Peyer's patch (tissue), 4 donors: ENCODE results near the gene PTPRE. TPM values are rescaled to one million over a fixed set of nuclear protein-coding genes. Genes with fewer than 3 reads are reported as not detected.

ENCODE experiments used
- DNase-seq, 3 donors: peaks; one replicate each; pipeline ENCODE4 v3.0.0-alpha.2; 2017 to 2019
- H3K27ac ChIP-seq, 4 donors: fragments of 200-600 bp; sonication (generic); one replicate each; pipeline ENCODE4 v1.5.1; 2016 to 2019
- H3K27me3 ChIP-seq, 2 donors: fragments of 200-600 bp; sonication (generic); one replicate each; pipeline ENCODE4 v1.5.1; 2019
- H3K36me3 ChIP-seq, 3 donors: fragments of 200-600 bp; sonication (generic); one replicate each; pipeline ENCODE4 v1.5.1; 2016 to 2019
- H3K4me1 ChIP-seq, 4 donors: fragments of 200-600 bp; sonication (generic); one replicate each; pipeline ENCODE4 v1.5.1; 2016 to 2019
- H3K4me3 ChIP-seq, 4 donors: fragments of 200-600 bp; sonication (generic); 1 replicate in 3 of 4; 2 replicates in 1 of 4; pipeline ENCODE4 v1.5.1; 2016 to 2019; ENCODE audit warnings: mild to moderate bottlenecking in 1 of 4
- H3K9me3 ChIP-seq, 4 donors: fragments of 200-600 bp; sonication (generic); one replicate each; pipeline ENCODE4 v1.5.1; 2016 to 2019; ENCODE audit warnings: mild to moderate bottlenecking in 1 of 4
- CTCF ChIP-seq, 6 experiments: fragments of 450-650 bp in 4 of 6; fragments of 200-600 bp in 2 of 6; sonication (generic) in 1 of 6; IDR thresholded peaks; one replicate each; pipeline ENCODE4 v1.5.1; 2017 to 2019; ENCODE audit warnings: antibody characterized with exemption in 6 of 6, mild to moderate bottlenecking in 3 of 6, moderate library complexity in 1 of 6
- POLR2A ChIP-seq, 2 donors: fragments of 450-650 bp; IDR thresholded peaks; one replicate each; pipeline ENCODE4 v1.5.1; 2017; ENCODE audit warnings: antibody characterized with exemption in 2 of 2, mild to moderate bottlenecking in 2 of 2, moderate library complexity in 2 of 2
- total RNA-seq, 4 donors: library from RNA; depleted of rRNA; stranded (reverse); fragments of >200 nt; gene quantifications; one replicate each; pipeline ENCODE4 v1.1.0, GENCODE V29; 2016

The PTPRE gene
- total RNA-seq, 4 donors from 2014 or later = 24.0 to 48.7 (median 35.4) TPM

- no peaks in the 10 kb centered on the region for H3K27me3 ChIP-seq
- DNase-seq = no peak
- H3K4me1 ChIP-seq = peaks cover 0 to 21% (median 0%) of the 10 kb centered on the region in 4 donors
- no peaks in the 10 kb centered on the region for H3K36me3 ChIP-seq
- H3K27ac ChIP-seq = peak overlapping the region in 3 of 4 donors; percentile 10 to 62 (median 42)
- no peak for TF ChIP-seq POLR2A (IDR thresholded peaks at IDR 0.05)
- TF ChIP-seq CTCF (IDR thresholded peaks at IDR 0.05) = no peak
- no peak overlapping the region for H3K4me3 ChIP-seq
- H3K9me3 ChIP-seq = no peaks in the 10 kb centered on the region
These were observed 13.6 kb downstream of the PTPRE start for GRCh38 chr10:127920306-127921074.

GRCh38 chr10:127921075-127921752, 14.3 kb downstream of the PTPRE start:
- TF ChIP-seq POLR2A (IDR thresholded peaks at IDR 0.05) (no peak), CTCF (IDR thresholded peaks at IDR 0.05) (no peak)
- Histone ChIP-seq H3K9me3 (no peaks in the 10 kb centered on the region), H3K27ac (peak overlapping the region in 2 of 4 donors; percentile 41 to 42), H3K4me1 (peaks cover 0 to 21% (median 0%) of the 10 kb centered on the region in 4 donors), H3K4me3 (no peak overlapping the region), H3K27me3 (no peaks in the 10 kb centered on the region), H3K36me3 (no peaks in the 10 kb centered on the region)
- DNase-seq = no peak

GRCh38 chr10:127921753-127922145, 14.8 kb downstream of the PTPRE start:
- Histone ChIP-seq H3K36me3 (no peaks in the 10 kb centered on the region), H3K27me3 (no peaks in the 10 kb centered on the region), H3K4me3 (no peak overlapping the region), H3K4me1 (peaks cover 0 to 21% (median 0%) of the 10 kb centered on the region in 4 donors), H3K27ac (peak overlapping the region in 2 of 4 donors; percentile 41 to 52), H3K9me3 (no peaks in the 10 kb centered on the region)
- DNase-seq = no peak
- TF ChIP-seq CTCF (IDR thresholded peaks at IDR 0.05) (no peak), POLR2A (IDR thresholded peaks at IDR 0.05) (no peak)

- DNase-seq = no peak
- TF ChIP-seq CTCF (IDR thresholded peaks at IDR 0.05) (no peak), POLR2A (IDR thresholded peaks at IDR 0.05) (no peak)
- H3K27ac ChIP-seq = peak overlapping the region in 2 of 4 donors; percentile 41 to 52
- no peak overlapping the region for H3K4me3 ChIP-seq
- no peaks in the 10 kb centered on the region for H3K9me3 ChIP-seq
- H3K4me1 ChIP-seq = peaks cover 0 to 21% (median 0%) of the 10 kb centered on the region in 4 donors
- H3K27me3 ChIP-seq = no peaks in the 10 kb centered on the region
- H3K36me3 ChIP-seq = no peaks in the 10 kb centered on the region
These were observed 15.3 kb downstream of the PTPRE start for GRCh38 chr10:127922206-127922605.

GRCh38 chr10:127922675-127923366, 15.9 kb downstream of the PTPRE start:
- no peaks in the 10 kb centered on the region for H3K9me3 ChIP-seq
- no peaks in the 10 kb centered on the region for H3K36me3 ChIP-seq
- DNase-seq = no peak
- H3K27me3 ChIP-seq = no peaks in the 10 kb centered on the region
- H3K27ac ChIP-seq = peak overlapping the region in 2 of 4 donors; percentile 41 to 52
- H3K4me3 ChIP-seq = no peak overlapping the region
- TF ChIP-seq POLR2A (IDR thresholded peaks at IDR 0.05) (no peak), CTCF (IDR thresholded peaks at IDR 0.05) (no peak)
- H3K4me1 ChIP-seq = peaks cover 0 to 21% (median 0%) of the 10 kb centered on the region in 4 donors
